SIG-M5 (cell line): Measurements from ENCODE around the gene MLLT6.

Experiments used
- DNase-seq: peaks from one replicate; lab custom pipeline; 2025; lab: John Stamatoyannopoulos, UW

Gene MLLT6

GRCh38 chr17:38674749-38675615 is 30.1 kb upstream of the MLLT6 start, which contains the start of gene EPOP:
TSS of gene EPOP (minus strand) at chr17:38674957. CDS start at chr17:38674495, 462 bp downstream.
- no peak for DNase-seq

DNA sequence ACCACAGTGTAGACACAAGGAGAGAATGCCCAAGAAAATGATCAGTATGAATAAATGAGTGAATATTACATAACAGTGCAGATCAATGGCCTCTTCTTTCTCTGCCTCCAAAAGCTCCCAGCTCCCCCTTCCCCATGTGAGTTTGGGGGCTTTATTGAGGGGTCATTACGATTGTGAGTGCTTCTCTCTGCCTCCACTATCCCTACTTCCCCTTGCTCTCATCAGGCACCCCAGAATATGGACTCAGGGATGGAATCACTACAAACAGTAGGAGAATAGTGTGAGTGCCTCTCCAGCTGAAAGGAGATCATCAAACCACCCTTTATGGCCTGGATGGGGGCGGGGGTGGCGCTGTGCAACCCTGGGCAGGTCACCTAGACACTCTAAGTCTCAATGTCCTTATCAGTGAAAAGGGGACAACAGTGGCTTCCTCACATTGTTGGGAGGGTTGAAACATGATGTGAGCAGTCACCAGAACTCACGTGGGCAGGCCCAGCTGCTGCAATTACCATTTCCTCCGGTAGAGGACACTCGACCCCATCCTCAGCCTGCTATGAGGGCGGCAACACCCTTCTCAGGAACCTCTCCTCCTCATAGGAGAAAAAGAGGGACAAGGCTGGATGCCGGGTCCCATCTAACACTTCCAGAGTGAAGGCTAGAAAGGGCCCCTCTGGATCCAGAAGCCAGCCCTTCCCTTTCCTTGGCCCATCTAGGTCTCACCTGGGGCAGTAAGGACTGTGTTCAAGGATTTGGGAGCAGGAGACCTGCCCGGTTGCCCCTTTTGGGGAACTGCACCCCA is 28.2 kb upstream of the MLLT6 start:
- no peak for DNase-seq

DNA sequence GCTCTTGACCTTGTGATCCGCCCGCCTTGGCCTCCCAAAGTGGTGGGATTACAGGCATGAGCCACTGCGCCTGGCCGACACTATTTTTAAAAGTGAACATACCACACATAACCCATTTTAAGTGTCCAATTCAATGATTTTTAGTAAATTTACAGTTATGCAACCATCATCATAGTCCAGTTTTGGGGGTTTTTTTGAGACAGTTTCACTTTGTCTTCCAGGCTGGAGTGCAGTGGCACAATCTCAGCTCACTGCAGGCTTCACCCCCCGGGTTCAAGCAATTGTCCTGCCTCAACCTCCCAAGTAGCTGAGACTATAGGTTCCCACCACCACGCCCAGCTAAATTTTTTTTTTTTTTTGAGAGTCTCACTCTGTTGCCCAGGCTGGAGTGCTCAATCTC is 27.3 kb upstream of the MLLT6 start:
- no peak for DNase-seq

GRCh38 chr17:38681096-38681495 is 24.0 kb upstream of the MLLT6 start:
- DNase-seq, result no peak

- DNase-seq, result no peak
These were observed 19.6 kb upstream of the MLLT6 start for GRCh38 chr17:38685491-38685890.

DNA sequence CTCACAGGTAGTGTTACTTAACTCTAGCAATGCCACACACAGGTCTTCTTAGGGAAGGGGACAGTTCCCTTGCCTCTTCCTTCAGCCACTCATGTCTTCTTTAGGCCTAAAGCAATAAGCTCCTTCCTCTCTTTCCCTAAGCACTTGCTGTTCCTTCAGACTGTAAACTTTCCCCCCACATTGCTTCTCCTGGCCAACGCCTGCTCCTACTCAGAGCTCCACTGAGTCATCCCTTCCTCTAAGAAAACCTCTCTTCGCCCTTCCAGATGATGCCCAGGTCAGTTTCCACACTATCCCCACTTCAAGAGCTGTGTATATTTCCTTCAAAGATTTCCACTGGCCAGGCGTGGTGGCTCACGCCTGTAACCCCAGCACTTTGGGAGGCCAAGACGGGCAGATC is 17.8 kb upstream of the MLLT6 start:
- no peak for DNase-seq

GRCh38 chr17:38690386-38690785 is 14.7 kb upstream of the MLLT6 start:
- no peak for DNase-seq

DNA sequence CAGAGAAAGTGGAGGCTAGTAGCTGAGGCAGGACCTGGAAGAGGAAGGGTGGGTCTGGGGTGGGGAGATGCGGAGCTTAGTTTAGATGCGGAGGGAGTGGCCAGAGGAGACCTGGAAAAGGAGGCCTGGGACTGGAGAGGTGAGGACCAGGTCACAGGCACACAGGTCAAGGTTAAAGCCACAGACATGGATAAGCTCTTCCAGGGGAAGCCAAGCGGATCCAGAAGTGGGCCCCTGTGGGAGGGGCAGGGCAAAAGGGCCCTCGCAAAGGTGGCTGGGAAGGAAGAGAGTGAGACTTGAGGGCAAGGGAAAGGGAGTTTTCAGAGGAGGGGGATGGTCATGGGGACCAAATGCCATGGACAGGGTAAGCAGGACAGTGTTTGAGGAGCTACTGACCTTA is 13.9 kb upstream of the MLLT6 start:
- no peak for DNase-seq

- no peak for DNase-seq
These were observed 11.3 kb upstream of the MLLT6 start for GRCh38 chr17:38693700-38694329.

- DNase-seq, result no peak
These were observed 7.8 kb upstream of the MLLT6 start for GRCh38 chr17:38697061-38697820.

- no peak for DNase-seq
These were observed 6.3 kb upstream of the MLLT6 start for GRCh38 chr17:38698760-38699159.

DNA sequence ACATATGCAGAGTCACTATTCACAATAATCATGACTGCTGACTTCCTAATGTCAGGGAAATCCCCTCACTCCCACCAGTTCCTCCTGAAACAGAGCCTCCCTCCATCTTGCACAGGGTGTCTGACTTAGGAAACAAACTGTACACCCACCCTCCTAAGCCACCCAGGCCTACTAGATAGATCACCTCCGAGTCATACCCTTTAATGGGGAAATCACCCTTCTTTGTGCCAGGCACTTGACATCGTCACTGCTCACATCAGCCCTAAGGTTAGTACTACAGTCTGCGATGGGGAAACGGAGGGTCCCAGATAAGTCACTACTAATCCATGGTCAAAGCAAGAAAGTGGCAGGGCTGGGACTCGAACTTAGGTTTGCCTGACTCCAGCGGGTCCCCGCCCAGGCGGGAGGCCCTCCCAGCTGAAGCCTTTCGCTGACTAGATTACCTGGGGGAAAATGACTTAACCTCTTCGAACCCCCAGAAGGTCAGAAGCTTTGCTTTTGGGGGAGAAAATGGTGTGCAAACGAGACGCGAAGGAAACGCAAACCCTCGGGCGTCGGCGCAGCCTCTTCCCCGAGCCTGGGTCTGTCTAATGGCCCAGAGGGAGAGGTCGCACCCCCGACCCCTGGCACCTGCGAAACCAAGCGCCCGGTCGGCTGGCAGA is 3.4 kb upstream of the MLLT6 start:
- DNase-seq, result no peak

DNA sequence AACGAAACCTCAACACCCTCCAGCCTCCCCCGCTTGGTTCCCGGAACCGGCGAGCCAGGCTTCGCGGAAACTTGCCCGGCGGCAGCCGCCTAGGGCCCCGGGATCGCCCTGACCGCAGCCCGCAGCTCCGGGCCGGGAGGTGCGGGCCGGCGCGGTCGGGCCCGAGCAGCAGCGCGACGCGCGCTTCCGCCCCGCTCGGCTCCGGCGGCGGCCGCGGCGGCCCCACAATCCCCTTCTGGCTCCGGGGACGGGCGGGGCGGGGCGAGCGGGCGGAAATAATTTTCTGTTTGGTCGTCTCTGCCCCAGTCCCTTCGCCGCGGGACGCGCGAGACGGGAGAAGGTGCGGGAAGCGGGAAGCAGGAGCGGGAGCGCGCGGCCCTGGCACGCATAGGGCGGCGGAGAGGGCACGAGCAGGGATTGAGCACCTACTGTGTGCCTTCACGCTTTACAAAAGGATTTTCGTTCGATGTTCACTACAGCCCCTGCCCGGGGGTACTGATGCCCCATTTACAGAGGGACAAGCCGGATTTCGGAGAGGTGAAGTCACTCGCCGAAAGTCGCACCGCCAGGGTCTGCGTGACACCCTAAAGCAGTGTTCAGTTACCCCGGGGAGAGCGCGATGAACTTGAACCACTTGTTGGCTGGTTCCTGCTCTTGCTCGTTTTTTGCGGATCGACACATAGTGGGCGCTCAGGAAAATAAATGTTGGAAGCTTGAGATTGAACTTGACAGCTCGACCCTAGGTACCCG is 2.7 kb upstream of the MLLT6 start:
- no peak for DNase-seq

- DNase-seq, result no peak
These were observed 1.9 kb upstream of the MLLT6 start for GRCh38 chr17:38702916-38703741.

GRCh38 chr17:38703742-38704605 is 1.1 kb upstream of the MLLT6 start:
- DNase-seq, result no peak

- no peak for DNase-seq
These were observed 390 bp downstream of the MLLT6 start for GRCh38 chr17:38705523-38705802.

- DNase-seq, result no peak
These were observed 881 bp downstream of the MLLT6 start for GRCh38 chr17:38705803-38706504.

DNA sequence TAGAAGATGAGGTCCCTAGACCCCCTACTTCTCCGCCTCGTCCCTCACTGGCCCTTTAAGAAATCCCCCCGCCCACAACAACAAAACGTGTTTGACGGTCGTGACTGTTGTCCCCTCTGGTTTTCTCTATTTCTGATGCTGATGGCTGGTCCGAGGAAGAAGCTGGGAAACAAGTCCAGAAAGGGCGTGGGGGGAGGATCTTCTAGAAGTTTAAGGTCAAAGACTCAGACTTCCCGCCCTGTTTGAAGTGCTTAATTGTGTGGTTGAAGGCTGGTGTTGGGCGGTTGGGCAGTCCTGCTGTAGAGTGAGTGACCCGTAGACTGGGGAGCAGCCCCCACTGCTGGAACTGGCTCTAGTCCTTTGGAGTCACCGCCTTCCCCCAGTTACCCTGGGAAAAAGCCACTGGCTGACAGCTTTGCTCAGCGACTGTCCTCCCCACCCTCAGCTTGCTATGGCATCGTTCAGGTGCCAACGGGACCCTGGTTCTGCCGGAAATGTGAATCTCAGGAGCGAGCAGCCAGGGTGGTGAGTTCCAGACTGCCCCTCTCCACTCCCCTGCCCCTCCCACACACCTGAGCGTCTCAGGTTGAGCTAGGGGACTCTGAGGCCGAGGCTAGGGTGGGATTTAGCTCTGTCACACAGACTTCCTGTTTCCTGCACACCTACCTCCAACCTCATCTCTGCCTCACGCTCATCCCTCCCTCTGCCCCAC is 1.6 kb downstream of the MLLT6 start:
- DNase-seq, result no peak
